Panc1 (cell line): ENCODE measurements around the gene COQ9.

Experiments used
- CTCF ChIP-seq: fragments of 450-650 bp; IDR thresholded peaks from 2 replicates; pipeline ENCODE4 v1.5.1; 2017; ENCODE audit warnings: mild to moderate bottlenecking
- POLR2AphosphoS5 ChIP-seq: IDR thresholded peaks from 2 replicates; pipeline ENCODE4 v1.6.1; 2012; ENCODE audit warnings: mild to moderate bottlenecking, low read depth, low read length, moderate library complexity
- TCF7L2 ChIP-seq: IDR thresholded peaks from 2 replicates; pipeline ENCODE4 v1.6.1; 2011; ENCODE audit warnings: mild to moderate bottlenecking, low read depth, low read length, inconsistent platforms

GRCh38 chr16:57489229-57489628, 42.0 kb downstream of the COQ9 start:
- no peak for TF ChIP-seq CTCF
- TF ChIP-seq POLR2AphosphoS5: no peak
- TF ChIP-seq TCF7L2: no peak
